Bronchial epithelial cell (primary cell): Measurements from ENCODE around the gene FMN1. TPM values are rescaled to one million over a fixed set of nuclear protein-coding genes. Genes with fewer than 3 reads are reported as not detected.

Experiments used
- DNase-seq: peaks from one replicate; pipeline ENCODE4 v3.0.0-alpha.2; 2010; ENCODE audit warnings: low read depth
- FAIRE-seq: peaks from 2 replicates; lab custom pipeline; 2011; peaks lifted over from hg19 to GRCh38; lab: Jason Lieb, UNC
- H3K27me3 ChIP-seq: 2 replicates; pipeline ENCODE4 v1.5.1; 2011; ENCODE audit warnings: low read length; ENCODE audit not compliant: control insufficient read depth, insufficient read depth
- H3K36me3 ChIP-seq: 2 replicates; pipeline ENCODE4 v1.5.1; 2011; ENCODE audit warnings: low read length; ENCODE audit not compliant: control insufficient read depth, insufficient read depth
- H3K4me3 ChIP-seq: 2 replicates; pipeline ENCODE4 v1.5.1; 2011; ENCODE audit warnings: mild to moderate bottlenecking, low read depth, low read length, control low read depth
- CTCF ChIP-seq: IDR thresholded peaks from 2 replicates; pipeline ENCODE4 v1.5.1; 2011; ENCODE audit warnings: mild to moderate bottlenecking, moderate library complexity, low read length, control low read depth, inconsistent platforms; ENCODE audit not compliant: insufficient read depth, severe bottlenecking
- total RNA-seq: library from RNA; depleted of rRNA; stranded (reverse); fragments of >200 nt; gene quantifications from 2 replicates; pipeline ENCODE4 v1.2.1, GENCODE V29; 2014

FMN1 gene
- total RNA-seq, 1 donor from 2014 or later, result 1.6 TPM

GRCh38 chr15:33197636-33198035 is 3.1 kb upstream of the FMN1 start:
- no peak for FAIRE-seq
- Histone ChIP-seq H3K36me3 (no peaks in the 10 kb centered on the region), H3K27me3 (peaks cover 8% of the 10 kb centered on the region), H3K4me3 (no peak overlapping the region)
- no peak for TF ChIP-seq CTCF
- no peak for DNase-seq

- TF ChIP-seq CTCF, result no peak
- H3K4me3 ChIP-seq, result peak overlapping the region; percentile 55
Observed at GRCh38 chr15:33194237-33194636, 277 bp downstream of the FMN1 start.

GRCh38 chr15:33191591-33191990 is 2.9 kb downstream of the FMN1 start:
- no peak overlapping the region for H3K4me3 ChIP-seq
- no peak for TF ChIP-seq CTCF
- FAIRE-seq, result no peak
- DNase-seq, result peak; percentile 26
- peaks cover 5% of the 10 kb centered on the region for H3K27me3 ChIP-seq
- H3K36me3 ChIP-seq, result no peaks in the 10 kb centered on the region

More at GRCh38 chr15:33194237-33194636, 277 bp downstream of the FMN1 start:
- DNase-seq (no peak), FAIRE-seq (no peak)
- H3K27me3 ChIP-seq, result peaks cover 5% of the 10 kb centered on the region
- H3K36me3 ChIP-seq, result no peaks in the 10 kb centered on the region

- peaks cover 5% of the 10 kb centered on the region for H3K27me3 ChIP-seq
- DNase-seq (no peak), FAIRE-seq (no peak)
- no peaks in the 10 kb centered on the region for H3K36me3 ChIP-seq
- no peak overlapping the region for H3K4me3 ChIP-seq
- TF ChIP-seq CTCF, result no peak
Observed at GRCh38 chr15:33190539-33190938, 4.0 kb downstream of the FMN1 start.

- Histone ChIP-seq H3K27me3 (peaks cover 5% of the 10 kb centered on the region), H3K4me3 (no peak overlapping the region), H3K36me3 (no peaks in the 10 kb centered on the region)
- FAIRE-seq, result no peak
- DNase-seq, result no peak
- TF ChIP-seq CTCF, result no peak
Observed at GRCh38 chr15:33188641-33189257, 5.8 kb downstream of the FMN1 start.

- H3K36me3 ChIP-seq, result no peaks in the 10 kb centered on the region
- DNase-seq, result no peak
- TF ChIP-seq CTCF, result no peak
- H3K27me3 ChIP-seq, result peaks cover 3% of the 10 kb centered on the region
- H3K4me3 ChIP-seq, result no peak overlapping the region
- no peak for FAIRE-seq
Observed at GRCh38 chr15:33188159-33188558, 6.4 kb downstream of the FMN1 start.
